GM21786 (cell line): Measurements from ENCODE around the gene TMEM245.
A peak's percentile ranks its signal among the peaks of the same experiment; 100 is the strongest.
"Not testable (repeated sequence)": the region's sequence is repeated elsewhere in the genome, so short reads cannot be mapped to it uniquely, and the experiment has no call there.

Source experiments
- ATAC-seq: cut with Tn5 transposase; IDR thresholded peaks from one replicate; pipeline ENCODE4 v1.9.1; 2021; ENCODE audit not compliant: unreplicated experiment

The TMEM245 gene

DNA sequence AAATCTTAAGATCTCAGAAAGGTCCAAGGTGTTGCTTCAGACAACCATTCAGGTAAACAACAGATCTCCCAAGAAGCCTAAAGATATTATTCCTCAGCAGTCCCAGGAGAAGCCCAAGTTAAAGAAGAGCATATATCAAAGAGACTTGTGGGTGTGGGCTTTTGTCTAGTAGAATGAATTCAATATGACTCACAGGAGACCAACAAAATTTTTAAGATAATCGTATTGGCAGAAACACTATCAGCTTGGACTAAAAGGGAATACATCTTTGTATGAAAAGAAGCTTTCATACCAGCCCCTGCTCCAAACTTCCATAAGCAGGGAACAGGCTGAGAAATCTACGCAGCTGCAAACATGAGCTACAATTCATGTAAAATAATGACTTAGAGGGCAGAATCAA lies 116.6 kb downstream of the TMEM245 start:
- no peak for ATAC-seq

DNA sequence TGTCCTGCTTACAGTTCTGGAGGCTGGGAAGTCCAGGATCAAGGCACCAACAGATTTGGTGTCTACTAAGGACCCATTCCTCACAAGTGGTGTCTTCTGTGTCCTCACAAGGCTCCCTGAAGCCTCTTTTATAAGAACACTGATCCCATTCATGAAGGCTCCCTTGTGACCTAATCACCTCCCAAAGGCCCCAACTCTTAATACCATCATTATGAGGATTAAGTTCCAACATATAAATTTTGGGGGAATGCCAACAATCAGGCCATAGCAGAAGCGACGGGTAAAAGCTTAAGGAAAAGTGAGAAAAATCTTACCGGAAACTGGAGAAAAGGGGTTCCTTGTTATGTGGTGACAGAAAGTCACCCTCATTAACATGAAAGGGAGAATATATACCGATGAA lies 117.6 kb downstream of the TMEM245 start:
- ATAC-seq: no peak

DNA sequence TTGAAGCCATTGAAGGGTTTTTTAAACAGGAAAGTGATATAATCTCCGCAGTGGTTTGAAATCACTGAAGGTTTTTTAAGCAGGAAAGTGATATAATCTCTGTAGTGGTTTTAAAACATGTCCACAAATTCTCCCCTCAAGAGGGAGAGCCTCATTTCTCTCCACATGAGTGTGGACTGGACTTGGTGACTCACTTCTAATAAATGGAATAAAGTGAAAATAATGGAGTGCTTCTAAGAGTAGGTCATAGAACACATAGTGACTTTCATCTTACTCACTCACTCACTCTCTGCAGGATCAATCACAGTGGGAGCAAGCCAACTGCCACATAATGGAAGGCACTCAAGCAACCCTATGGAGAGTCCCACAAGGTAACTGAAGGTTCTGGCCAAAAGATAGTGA lies 118.5 kb downstream of the TMEM245 start:
- no peak for ATAC-seq

DNA sequence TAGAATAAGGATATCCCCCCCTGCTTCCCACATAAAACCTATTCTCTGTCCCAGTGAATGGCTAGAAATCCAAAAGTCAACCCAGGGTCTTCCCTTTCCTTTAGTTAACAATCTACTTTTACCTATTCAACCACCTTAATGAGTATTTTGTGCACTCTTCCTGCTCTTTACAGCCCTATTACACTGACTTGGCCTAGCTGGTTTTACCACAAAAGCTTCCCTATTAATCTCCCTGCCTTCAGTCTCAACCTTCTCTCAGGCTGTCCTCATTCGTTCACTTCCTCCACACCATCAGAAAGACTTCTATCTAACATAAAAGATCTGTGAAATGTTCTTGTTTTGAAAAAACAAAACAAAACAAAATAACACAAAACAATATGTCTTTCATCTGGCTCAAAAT lies 122.6 kb downstream of the TMEM245 start:
- no peak for ATAC-seq

DNA sequence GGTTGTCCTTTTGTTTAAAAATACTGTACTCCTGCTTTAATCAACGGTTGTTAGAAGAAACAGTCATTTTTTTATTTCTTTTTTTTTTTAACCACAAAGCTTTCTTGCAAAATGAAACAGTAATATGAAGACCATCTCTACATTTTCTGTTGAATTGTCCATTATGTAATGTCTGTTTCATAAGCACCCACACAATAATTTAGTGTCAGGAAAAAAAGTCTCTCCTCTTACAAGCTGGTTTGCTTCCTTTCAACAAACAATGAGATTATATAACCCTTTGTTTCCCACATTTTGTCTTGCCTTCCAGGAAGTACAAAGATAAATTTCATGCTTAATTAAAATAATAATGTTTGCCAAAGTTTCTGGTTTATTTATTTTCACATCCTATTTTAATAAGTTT lies 123.1 kb downstream of the TMEM245 start:
- no peak for ATAC-seq

DNA sequence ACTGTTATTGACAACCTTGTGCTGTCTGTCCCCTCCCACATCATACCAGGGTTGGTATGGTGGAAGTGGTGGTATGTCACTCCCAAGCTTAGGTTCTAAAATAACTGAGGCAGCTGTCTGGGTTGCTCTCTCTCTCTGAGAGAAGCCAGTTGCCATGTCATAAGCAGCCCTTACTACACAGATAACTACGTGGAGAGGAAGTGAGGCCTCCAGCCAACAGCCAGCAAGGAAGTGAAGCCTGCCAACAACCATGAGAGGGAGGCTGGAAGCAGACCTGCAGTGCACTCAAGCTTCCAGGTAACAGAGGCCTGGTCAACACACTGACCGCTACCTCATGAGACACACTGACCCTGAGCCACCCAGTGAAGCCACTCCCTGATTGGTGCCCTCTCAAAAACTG lies 125.1 kb downstream of the TMEM245 start:
- peak; percentile 85 for ATAC-seq

DNA sequence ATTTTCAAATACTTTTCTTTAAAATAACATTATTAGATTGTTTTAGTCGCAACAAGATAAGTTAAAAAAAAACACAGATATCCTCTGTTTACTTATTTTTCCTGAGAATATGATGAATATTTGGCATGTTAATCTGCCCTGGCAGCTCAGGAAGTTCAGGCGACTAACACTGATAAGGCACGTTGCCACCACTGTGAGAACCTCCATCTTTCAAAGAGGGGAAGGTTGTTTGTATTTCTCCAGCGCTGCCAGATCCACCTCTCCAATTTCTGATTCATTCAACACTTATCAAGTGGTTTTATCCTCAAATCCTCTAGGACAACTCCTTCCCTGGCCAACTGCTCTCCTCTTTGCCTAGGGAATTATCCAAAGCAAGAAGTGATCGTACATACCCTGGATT lies 128.3 kb downstream of the TMEM245 start:
- no peak for ATAC-seq

DNA sequence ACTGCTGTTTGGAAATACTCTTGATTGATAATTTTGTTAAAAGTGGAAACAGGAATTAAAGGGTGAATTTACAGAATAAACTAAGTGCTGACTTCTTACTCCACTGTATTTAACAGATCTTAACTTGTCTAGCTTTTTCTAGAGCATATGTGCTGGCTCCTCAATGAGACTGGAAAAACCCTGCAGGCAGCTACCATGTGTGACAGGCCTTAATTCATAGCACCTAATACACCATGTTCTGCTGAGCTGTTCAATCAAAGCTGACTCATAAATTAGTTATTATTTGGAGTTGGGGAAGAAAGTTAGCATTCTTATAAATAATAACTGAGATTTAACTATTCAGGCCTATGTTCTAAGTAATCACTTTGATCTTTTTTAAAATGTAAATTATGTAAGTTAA lies 135.9 kb downstream of the TMEM245 start:
- no peak for ATAC-seq

DNA sequence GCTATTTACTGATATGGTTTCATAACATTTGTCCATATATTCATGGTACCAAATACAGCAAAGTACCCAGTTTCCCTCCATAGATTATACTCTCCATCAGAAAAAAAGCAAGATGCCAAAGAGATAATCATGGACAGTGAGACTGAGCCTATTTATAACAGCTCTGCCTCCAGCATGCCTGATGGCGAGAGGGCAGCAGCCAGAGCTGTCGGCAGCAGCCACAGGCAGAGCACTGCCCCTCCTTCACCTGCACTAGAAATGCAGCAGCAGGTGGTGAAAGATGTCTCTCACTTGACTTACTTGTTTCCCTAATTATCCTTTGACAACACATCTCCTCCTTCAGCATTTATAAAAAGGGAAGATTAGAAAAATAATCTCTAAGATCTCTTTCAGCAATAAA lies 138.9 kb downstream of the TMEM245 start:
- ATAC-seq: no peak

DNA sequence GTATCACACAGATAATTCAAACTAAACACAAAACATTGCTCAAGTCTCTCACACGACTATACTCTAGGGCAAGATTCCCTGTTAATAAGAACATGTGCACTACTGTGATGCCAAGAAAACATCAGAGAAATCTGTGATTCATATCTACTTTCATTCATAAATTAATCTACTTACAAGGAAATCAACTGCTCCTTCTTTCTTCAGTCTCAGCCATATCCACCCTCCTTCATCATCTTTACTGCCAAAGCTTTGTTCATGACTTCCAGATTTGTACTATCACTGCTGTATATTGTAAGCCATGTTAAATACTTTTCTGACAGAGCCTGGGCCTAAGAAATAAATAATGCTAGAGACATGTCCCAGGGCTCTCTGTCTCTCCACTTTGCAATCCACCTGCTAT lies 141.5 kb downstream of the TMEM245 start:
- ATAC-seq: no peak

DNA sequence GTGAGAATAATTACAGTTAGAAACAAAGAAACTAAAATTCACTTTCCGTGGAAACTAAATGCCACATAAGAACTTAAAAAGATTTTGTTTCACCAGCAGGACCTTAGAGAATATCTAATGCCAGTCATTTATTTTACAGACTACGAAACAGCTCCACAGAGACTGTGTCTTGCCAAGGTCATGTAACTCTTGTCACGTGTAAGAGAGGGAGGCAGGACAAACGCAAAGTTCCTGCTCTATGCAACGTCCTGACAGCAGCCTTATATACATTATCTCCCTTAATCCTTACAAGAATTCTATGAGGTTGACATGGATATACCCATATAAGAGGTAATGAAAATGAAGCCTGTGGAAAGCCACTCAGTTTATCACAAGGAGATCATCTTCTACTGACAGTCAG lies 145.9 kb downstream of the TMEM245 start:
- no peak for ATAC-seq

DNA sequence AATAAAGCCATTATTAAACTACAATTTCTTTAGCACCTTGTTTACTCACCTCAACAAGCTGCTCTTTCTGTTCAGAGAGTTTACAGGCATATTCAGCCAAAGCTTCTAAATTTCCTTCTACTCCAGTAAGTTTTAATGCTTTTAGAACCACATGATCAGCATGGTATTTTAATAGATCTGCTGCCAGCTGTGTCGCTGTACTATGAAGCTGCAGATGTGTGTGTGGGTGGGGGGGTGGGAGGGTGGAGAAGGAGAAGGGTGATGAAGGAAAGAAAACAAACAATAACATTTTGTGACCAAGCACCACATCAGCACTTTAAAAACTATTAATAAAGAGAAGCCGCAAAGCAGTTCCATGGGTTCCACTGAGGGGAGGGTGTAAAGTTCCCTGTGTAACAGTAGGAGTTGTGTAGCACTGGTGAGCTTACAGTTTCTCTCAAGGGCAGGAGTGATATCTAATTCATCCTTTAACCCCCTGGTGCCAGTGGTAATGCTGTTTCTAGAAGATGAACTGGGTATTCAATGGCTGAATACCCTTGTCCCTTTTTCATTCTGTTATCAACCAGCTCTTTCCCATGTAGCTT lies 147.0 kb downstream of the TMEM245 start:
- ATAC-seq: no peak

DNA sequence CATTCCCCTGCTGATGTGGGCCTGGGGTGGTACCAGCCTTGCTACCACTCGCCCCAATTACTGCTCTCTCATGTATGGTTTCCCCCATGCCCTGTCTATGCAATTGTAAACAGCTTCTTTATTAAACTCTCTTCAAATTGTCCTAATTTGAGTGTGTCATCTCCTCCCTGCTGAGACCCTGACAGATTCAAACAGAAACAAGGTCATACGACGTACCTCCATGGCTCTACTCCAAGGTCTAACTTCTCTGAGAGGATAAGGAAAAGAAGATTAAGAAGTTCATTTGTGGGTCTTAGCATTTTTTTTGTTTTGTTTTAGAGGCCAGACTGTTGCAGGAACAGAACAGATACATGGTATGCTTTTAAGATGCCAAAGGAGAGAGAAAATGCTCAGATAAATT lies 147.6 kb downstream of the TMEM245 start:
- no peak for ATAC-seq

DNA sequence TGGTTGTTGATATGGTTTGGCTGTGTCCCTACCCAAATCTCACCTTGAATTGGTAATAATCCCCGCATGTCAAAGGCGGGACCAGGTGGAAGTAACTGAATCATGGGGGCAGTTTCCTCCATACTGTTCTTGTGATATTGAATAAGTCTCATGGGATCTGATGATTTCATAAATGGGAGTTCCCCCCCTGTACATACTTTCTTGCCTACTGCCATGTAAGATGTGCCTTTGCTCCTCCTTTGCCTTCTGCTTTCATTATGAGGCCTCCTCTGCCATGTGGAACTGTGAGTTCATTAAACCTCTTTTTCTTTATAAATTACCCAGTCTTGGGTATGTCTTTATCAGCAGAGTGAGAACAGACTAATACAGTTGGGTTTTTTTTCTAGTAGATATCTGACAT lies 148.4 kb downstream of the TMEM245 start:
- ATAC-seq: not testable (repeated sequence)

DNA sequence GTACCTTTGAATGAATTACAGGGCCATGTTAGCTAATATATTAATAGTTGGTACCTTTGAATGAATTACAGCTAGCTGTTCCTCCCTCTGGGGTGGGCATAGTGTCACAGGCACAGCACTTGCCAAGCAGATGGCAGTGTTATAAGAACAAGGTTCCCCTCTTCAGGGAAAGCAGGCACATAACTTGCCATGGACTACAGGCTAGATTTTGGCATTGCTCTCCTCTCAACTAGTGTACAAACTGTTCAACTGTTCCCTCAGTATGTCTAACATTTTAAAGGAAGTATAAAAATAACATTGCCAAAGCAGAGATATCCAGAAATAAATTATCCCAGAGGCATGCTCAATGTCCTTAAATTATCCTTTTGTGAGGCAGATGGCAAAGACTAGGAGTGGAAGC lies 151.8 kb downstream of the TMEM245 start:
- ATAC-seq: no peak
